Measurements from ENCODE around the gene POLR3B.
"Not testable (repeated sequence)": the region's sequence is repeated elsewhere in the genome, so short reads cannot be mapped to it uniquely, and the experiment has no call there.

Gene POLR3B

DNA sequence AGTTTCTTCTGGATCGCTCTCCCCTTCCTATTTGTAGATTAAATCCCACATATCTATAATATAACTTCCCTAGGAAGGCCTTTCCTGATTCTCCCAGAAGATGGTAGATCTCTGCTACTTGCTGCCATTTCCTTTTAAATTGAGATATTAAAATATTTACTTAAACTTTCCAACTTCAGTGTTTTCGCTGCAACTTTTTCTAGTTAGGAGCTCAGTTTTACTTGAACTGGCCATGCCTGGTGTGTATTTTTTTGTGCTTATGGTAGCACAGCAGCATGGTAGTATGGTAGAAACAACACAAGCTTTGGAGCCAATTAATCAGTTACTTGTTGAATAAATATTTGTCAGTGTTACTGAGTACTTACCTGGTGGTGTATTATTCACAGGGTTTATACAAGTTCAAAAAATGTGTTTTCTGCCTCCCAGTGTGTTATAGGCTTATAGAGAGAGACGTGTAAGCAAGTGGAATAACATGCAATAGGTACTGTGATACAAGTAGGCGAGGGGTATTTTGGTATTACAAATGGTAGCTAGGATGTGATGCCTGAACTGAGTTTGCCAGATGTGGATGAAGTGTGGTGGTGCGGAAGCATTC lies 2.9 kb downstream of the POLR3B start:
- H3K4me3 ChIP-seq (ENCODE audit: low read depth in 1 of 5, low read length in 5 of 5), result no peak overlapping the region
- no peaks in the 10 kb centered on the region for H3K27me3 ChIP-seq (ENCODE audit: control insufficient read depth in 5 of 5, insufficient read depth in 4 of 5, low read length in 5 of 5)
- H3K27ac ChIP-seq (ENCODE audit: low read depth, low read length), result no peak overlapping the region
- H3K4me1 ChIP-seq (ENCODE audit: control insufficient read depth in 5 of 5, insufficient read depth in 5 of 5, low read length in 5 of 5), result peaks cover 0 to 21% (median 19%) of the 10 kb centered on the region in 5 donors
- peaks cover 2 to 8% (median 3%) of the 10 kb centered on the region in 5 donors for H3K36me3 ChIP-seq (ENCODE audit: control insufficient read depth in 5 of 5, insufficient read depth in 5 of 5, low read length in 5 of 5)
- no peaks in the 10 kb centered on the region for H3K9me3 ChIP-seq (ENCODE audit: control insufficient read depth in 5 of 5, low read length in 5 of 5)
- H3K9ac ChIP-seq (ENCODE audit: low read length in 5 of 5), result no peak overlapping the region

DNA sequence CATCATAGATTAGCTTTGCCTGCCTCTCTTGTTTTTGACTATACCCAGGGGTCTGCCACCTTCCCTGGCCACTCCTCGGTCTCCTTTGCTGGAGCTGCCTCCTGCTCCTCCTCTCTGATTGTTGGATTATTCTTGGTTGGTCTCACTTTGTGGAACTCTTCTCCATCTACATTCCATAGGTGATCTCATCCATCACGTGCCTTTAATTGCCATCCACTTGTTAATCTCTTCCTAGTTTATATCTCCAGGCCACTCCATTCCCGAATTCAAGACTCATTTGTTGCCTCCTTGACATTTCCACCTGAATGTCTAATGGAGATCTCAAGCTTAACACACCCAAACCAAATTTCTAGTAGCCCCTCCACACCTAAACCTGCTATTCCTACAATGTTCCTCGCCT lies 5.4 kb downstream of the POLR3B start:
- H3K4me3 ChIP-seq (ENCODE audit: low read depth in 1 of 5, low read length in 5 of 5), result no peak overlapping the region
- no peaks in the 10 kb centered on the region for H3K27me3 ChIP-seq (ENCODE audit: control insufficient read depth in 5 of 5, insufficient read depth in 4 of 5, low read length in 5 of 5)
- peaks cover 2 to 14% (median 8%) of the 10 kb centered on the region in 5 donors for H3K36me3 ChIP-seq (ENCODE audit: control insufficient read depth in 5 of 5, insufficient read depth in 5 of 5, low read length in 5 of 5)
- H3K9ac ChIP-seq (ENCODE audit: low read length in 5 of 5), result no peak overlapping the region
- H3K4me1 ChIP-seq (ENCODE audit: control insufficient read depth in 5 of 5, insufficient read depth in 5 of 5, low read length in 5 of 5), result peaks cover 0 to 17% (median 14%) of the 10 kb centered on the region in 5 donors
- H3K27ac ChIP-seq (ENCODE audit: low read depth, low read length), result no peak overlapping the region
- H3K9me3 ChIP-seq (ENCODE audit: control insufficient read depth in 5 of 5, low read length in 5 of 5), result no peaks in the 10 kb centered on the region

DNA sequence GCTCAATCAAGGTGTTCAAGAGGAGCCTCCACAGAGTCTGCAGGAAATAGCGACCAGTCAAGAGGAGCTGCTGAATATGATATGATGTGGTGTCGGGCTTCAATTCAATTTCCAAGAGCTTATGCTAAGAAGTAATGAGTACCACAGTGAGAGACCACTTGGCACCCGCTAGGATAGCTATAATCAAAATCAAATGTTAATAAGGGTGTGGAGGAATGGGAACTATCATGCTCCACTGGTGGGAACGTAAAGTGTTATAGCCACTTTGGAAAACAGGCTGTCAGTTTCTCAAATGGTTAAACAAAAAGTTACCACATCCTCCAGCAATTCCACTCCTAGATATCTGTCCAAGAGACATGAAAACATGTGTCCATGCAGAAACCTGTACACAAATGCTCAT lies 6.7 kb downstream of the POLR3B start:
- Histone ChIP-seq H3K9me3 (ENCODE audit: control insufficient read depth in 5 of 5, low read length in 5 of 5) (no peaks in the 10 kb centered on the region), H3K36me3 (ENCODE audit: control insufficient read depth in 5 of 5, insufficient read depth in 5 of 5, low read length in 5 of 5) (peaks cover 3 to 17% (median 9%) of the 10 kb centered on the region in 5 donors)

DNA sequence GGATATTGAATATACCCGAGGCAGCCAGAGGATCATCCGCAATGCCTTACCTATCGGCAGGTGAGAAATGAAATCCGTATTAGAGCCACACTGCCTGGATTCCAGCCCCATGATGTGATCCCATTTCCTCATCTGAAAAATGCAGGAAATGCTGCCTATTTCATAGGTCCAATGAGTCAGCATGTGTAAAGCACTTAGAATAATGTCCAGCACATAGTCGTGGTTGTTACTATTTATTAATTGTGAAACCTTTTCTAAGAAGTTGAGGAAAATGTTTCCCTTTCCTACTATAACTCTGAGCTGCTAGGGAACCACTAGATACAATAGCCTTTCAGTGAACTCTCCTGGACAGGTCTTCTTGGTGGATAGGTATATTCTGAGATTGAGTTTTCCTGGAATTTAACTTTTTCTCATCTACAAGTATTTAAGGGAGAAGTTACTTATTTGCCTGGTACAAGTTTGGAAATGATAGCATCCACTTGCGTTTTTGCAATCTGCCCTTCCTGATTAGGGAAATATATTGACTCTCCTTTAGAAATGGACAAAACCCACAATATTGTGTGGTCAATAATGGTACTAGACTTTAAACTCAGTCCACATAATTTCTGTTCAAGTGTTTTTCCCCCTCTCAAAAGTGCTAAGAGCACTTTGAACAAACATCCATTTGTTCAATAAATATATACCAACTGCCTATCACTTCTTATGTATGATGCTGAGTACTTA lies 12.2 kb downstream of the POLR3B start:
- no peak overlapping the region for H3K27ac ChIP-seq (ENCODE audit: low read depth, low read length)
- H3K27me3 ChIP-seq (ENCODE audit: control insufficient read depth in 5 of 5, insufficient read depth in 4 of 5, low read length in 5 of 5), result no peaks in the 10 kb centered on the region
- peaks cover 10 to 27% (median 13%) of the 10 kb centered on the region in 5 donors for H3K36me3 ChIP-seq (ENCODE audit: control insufficient read depth in 5 of 5, insufficient read depth in 5 of 5, low read length in 5 of 5)
- no peaks in the 10 kb centered on the region for H3K9me3 ChIP-seq (ENCODE audit: control insufficient read depth in 5 of 5, low read length in 5 of 5)
- H3K4me3 ChIP-seq (ENCODE audit: low read depth in 1 of 5, low read length in 5 of 5), result no peak overlapping the region
- no peaks in the 10 kb centered on the region for H3K4me1 ChIP-seq (ENCODE audit: control insufficient read depth in 5 of 5, insufficient read depth in 5 of 5, low read length in 5 of 5)
- no peak overlapping the region for H3K9ac ChIP-seq (ENCODE audit: low read length in 5 of 5)

More for the DNA sequence above, 6.7 kb downstream of the POLR3B start:
- Histone ChIP-seq H3K9ac (ENCODE audit: low read length in 5 of 5) (no peak overlapping the region), H3K4me1 (ENCODE audit: control insufficient read depth in 5 of 5, insufficient read depth in 5 of 5, low read length in 5 of 5) (peaks cover 0 to 5% (median 2%) of the 10 kb centered on the region in 5 donors), H3K27me3 (ENCODE audit: control insufficient read depth in 5 of 5, insufficient read depth in 4 of 5, low read length in 5 of 5) (no peaks in the 10 kb centered on the region), H3K27ac (ENCODE audit: low read depth, low read length) (no peak overlapping the region), H3K4me3 (ENCODE audit: low read depth in 1 of 5, low read length in 5 of 5) (no peak overlapping the region)

DNA sequence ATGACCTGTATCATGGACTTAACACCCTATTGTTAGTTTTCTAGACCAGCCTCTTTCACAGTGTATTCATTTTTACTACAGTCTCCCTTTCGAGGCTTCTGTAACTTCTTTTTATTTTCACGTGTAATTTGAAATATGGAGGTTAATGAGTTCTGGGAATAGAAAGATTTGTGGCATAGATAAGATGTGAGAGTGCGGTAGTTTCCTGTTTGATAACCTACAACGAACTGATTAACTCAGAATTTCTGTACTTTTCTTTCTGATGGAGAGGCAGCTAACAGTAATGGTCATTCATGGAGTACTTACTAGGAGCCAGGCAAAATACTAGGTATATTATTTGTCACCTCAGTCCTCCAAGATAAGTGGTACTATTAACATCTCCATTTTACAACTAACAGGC lies 21.2 kb downstream of the POLR3B start:
- Histone ChIP-seq H3K36me3 (ENCODE audit: control insufficient read depth in 5 of 5, insufficient read depth in 5 of 5, low read length in 5 of 5) (peaks cover 23 to 53% (median 45%) of the 10 kb centered on the region in 5 donors), H3K4me1 (ENCODE audit: control insufficient read depth in 5 of 5, insufficient read depth in 5 of 5, low read length in 5 of 5) (no peaks in the 10 kb centered on the region), H3K27ac (ENCODE audit: low read depth, low read length) (no peak overlapping the region), H3K27me3 (ENCODE audit: control insufficient read depth in 5 of 5, insufficient read depth in 4 of 5, low read length in 5 of 5) (no peaks in the 10 kb centered on the region), H3K9ac (ENCODE audit: low read length in 5 of 5) (no peak overlapping the region), H3K9me3 (ENCODE audit: control insufficient read depth in 5 of 5, low read length in 5 of 5) (peaks cover 0 to 3% (median 0%) of the 10 kb centered on the region in 5 donors), H3K4me3 (ENCODE audit: low read depth in 1 of 5, low read length in 5 of 5) (no peak overlapping the region)

DNA sequence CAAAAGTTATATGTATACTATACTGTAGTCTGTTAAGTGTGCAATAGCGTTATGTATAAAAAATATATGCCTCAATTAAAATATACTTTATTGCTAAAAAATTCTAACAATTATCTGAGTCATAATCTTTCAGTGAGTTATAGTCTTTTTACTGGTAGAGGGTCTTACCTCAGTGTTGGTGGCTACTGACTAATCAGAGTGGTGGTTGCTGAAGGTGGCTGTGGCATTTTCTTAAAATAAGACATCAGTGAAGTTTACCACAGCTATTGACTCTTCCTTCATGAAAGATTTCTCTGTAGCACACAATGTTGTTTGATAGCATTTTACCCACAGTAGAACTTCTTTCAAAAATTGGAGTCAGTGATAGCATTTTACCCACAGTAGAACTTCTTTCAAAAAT lies 23.4 kb downstream of the POLR3B start:
- Histone ChIP-seq H3K27ac (ENCODE audit: low read depth, low read length) (no peak overlapping the region), H3K27me3 (ENCODE audit: control insufficient read depth in 5 of 5, insufficient read depth in 4 of 5, low read length in 5 of 5) (no peaks in the 10 kb centered on the region), H3K4me3 (ENCODE audit: low read depth in 1 of 5, low read length in 5 of 5) (no peak overlapping the region), H3K9ac (ENCODE audit: low read length in 5 of 5) (no peak overlapping the region), H3K36me3 (ENCODE audit: control insufficient read depth in 5 of 5, insufficient read depth in 5 of 5, low read length in 5 of 5) (peaks cover 23 to 55% (median 51%) of the 10 kb centered on the region in 5 donors), H3K9me3 (ENCODE audit: control insufficient read depth in 5 of 5, low read length in 5 of 5) (peaks cover 0 to 3% (median 0%) of the 10 kb centered on the region in 5 donors), H3K4me1 (ENCODE audit: control insufficient read depth in 5 of 5, insufficient read depth in 5 of 5, low read length in 5 of 5) (no peaks in the 10 kb centered on the region)

DNA sequence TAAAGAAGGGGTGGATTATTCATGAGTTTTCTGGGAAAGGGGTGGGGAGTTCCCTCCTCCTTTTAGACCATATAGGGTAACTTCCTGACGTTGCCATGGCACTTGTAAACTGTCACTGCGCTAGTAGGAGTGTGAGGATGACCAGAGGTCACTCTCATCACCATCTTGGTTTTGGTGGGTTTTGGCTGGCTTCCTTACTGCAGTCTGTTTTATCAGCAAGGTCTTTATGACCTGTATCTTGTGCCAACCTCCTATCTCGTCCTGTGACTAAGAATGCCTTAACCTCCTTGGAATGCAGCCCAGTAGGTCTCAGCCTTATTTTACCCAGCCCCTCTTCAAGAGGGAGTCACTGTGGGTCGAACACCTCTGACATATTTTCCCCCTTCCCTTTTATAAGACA lies 24.3 kb downstream of the POLR3B start:
- not testable (repeated sequence) for H3K27ac ChIP-seq (ENCODE audit: low read depth, low read length); H3K9me3 ChIP-seq (ENCODE audit: control insufficient read depth in 5 of 5, low read length in 5 of 5); H3K27me3 ChIP-seq (ENCODE audit: control insufficient read depth in 5 of 5, insufficient read depth in 4 of 5, low read length in 5 of 5); H3K4me1 ChIP-seq (ENCODE audit: control insufficient read depth in 5 of 5, insufficient read depth in 5 of 5, low read length in 5 of 5); H3K4me3 ChIP-seq (ENCODE audit: low read depth in 1 of 5, low read length in 5 of 5); H3K9ac ChIP-seq (ENCODE audit: low read length in 5 of 5)
- peaks cover 19 to 48% (median 42%) of the 10 kb centered on the region in 5 donors for H3K36me3 ChIP-seq (ENCODE audit: control insufficient read depth in 5 of 5, insufficient read depth in 5 of 5, low read length in 5 of 5)

DNA sequence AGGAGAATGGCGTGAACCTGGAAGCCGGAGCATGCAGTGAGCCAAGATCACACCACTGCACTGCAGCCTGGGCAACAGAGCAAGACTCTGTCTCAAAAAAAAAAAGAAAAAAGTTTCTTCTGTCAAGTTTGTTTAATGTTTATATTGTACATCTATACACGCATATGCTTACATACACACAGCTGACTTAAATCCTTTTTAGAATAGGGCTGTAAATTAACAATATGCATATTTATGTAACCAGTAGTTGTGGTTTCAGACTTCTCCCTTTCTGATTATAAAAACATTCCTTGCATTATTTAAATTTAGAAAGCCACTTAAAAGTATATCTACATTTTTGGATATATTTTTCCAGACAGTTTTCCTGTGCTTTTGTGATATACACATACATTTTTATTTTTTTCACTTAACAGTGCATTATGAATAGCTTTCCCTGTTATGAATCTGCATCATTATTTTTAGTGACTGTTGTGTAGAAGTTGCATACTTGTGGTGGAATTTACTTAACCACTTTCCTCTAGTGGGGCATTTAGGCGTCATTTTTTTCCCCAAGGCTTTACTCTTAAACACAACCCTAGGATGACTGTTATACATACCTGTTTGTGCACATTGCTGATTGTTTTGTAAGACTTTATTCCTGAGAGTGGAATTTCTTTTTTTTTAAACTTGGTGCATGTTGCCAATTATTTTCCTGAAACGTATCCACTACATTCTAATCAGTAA lies 29.4 kb downstream of the POLR3B start:
- Histone ChIP-seq H3K4me1 (ENCODE audit: control insufficient read depth in 5 of 5, insufficient read depth in 5 of 5, low read length in 5 of 5) (no peaks in the 10 kb centered on the region), H3K9me3 (ENCODE audit: control insufficient read depth in 5 of 5, low read length in 5 of 5) (peaks cover 0 to 3% (median 0%) of the 10 kb centered on the region in 5 donors), H3K9ac (ENCODE audit: low read length in 5 of 5) (no peak overlapping the region), H3K4me3 (ENCODE audit: low read depth in 1 of 5, low read length in 5 of 5) (no peak overlapping the region), H3K27ac (ENCODE audit: low read depth, low read length) (no peak overlapping the region), H3K27me3 (ENCODE audit: control insufficient read depth in 5 of 5, insufficient read depth in 4 of 5, low read length in 5 of 5) (no peaks in the 10 kb centered on the region), H3K36me3 (ENCODE audit: control insufficient read depth in 5 of 5, insufficient read depth in 5 of 5, low read length in 5 of 5) (peaks cover 9 to 22% (median 14%) of the 10 kb centered on the region in 5 donors)

DNA sequence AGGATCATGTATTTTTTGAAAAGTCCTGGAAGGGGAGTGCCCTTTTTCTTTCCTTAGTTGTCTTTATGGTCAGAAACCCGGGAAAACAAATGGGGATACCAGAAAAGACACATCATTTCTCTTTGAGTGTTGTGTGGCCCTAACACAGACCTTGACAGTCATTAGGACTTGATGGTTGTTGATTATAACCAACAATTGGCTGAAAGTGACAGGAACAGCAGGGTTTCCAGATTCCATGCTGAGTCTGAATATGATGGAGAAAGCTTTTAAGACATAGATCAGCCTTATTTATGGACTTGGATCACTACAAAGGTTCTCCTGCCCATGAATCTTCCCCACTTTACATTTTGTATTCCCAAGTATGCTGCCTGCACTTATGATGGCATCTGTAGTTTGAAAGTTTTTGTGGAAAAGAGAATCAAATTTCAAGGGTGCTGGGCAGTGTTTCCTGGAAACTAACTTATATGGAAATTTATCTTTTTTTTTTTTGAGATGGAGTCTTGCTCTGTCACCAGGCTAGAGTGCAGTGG lies 30.4 kb downstream of the POLR3B start:
- no peak overlapping the region for H3K4me3 ChIP-seq (ENCODE audit: low read depth in 1 of 5, low read length in 5 of 5)
- no peaks in the 10 kb centered on the region for H3K9me3 ChIP-seq (ENCODE audit: control insufficient read depth in 5 of 5, low read length in 5 of 5)
- H3K27me3 ChIP-seq (ENCODE audit: control insufficient read depth in 5 of 5, insufficient read depth in 4 of 5, low read length in 5 of 5), result no peaks in the 10 kb centered on the region
- H3K4me1 ChIP-seq (ENCODE audit: control insufficient read depth in 5 of 5, insufficient read depth in 5 of 5, low read length in 5 of 5), result no peaks in the 10 kb centered on the region
- H3K36me3 ChIP-seq (ENCODE audit: control insufficient read depth in 5 of 5, insufficient read depth in 5 of 5, low read length in 5 of 5), result peaks cover 2 to 14% (median 12%) of the 10 kb centered on the region in 5 donors
- no peak overlapping the region for H3K27ac ChIP-seq (ENCODE audit: low read depth, low read length)
- H3K9ac ChIP-seq (ENCODE audit: low read length in 5 of 5), result no peak overlapping the region

DNA sequence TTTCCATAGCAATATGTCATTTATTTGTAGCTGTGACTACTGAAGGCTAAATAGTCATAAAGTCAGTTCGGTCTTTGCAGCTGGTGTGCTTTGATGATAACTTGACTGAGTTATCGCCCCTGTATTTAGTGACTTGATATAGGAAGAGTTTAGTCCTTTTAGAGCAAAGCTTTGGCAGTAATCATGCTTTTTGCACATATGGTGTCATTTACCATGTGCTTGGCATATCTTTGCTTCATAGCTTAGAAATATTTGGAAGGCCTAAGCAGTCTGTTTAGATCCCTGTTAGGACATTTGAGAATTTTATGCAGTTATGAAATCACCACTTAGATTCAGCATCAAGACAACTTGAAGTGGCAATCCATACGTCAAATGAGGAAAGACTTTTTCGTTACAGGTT lies 31.6 kb downstream of the POLR3B start:
- Histone ChIP-seq H3K4me3 (ENCODE audit: low read depth in 1 of 5, low read length in 5 of 5) (no peak overlapping the region), H3K27ac (ENCODE audit: low read depth, low read length) (no peak overlapping the region), H3K9me3 (ENCODE audit: control insufficient read depth in 5 of 5, low read length in 5 of 5) (no peaks in the 10 kb centered on the region), H3K27me3 (ENCODE audit: control insufficient read depth in 5 of 5, insufficient read depth in 4 of 5, low read length in 5 of 5) (no peaks in the 10 kb centered on the region), H3K36me3 (ENCODE audit: control insufficient read depth in 5 of 5, insufficient read depth in 5 of 5, low read length in 5 of 5) (peaks cover 9 to 24% (median 12%) of the 10 kb centered on the region in 5 donors), H3K9ac (ENCODE audit: low read length in 5 of 5) (no peak overlapping the region), H3K4me1 (ENCODE audit: control insufficient read depth in 5 of 5, insufficient read depth in 5 of 5, low read length in 5 of 5) (no peaks in the 10 kb centered on the region)

All from subcutaneous abdominal adipose tissue (tissue), 5 donors.